ENCODE results near the gene RPS16.
A peak's percentile ranks its signal among the peaks of the same experiment; 100 is the strongest.

The RPS16 gene

GRCh38 chr19:39390751-39391437 is 44.9 kb downstream of the RPS16 start, which contains the start of the genes MED29 and PAF1 (continued):
- TF ChIP-seq ZNF518A (tag by site-specific recombination; conservative IDR thresholded peaks at IDR 0.05; ENCODE audit: low read depth) (peak; percentile 34; the same call in 1 of the 2 replicates), ZNF501 (tag by site-specific recombination; IDR thresholded peaks at IDR 0.05) (peak; percentile 97), ZNF529 (tag by site-specific recombination; IDR thresholded peaks at IDR 0.05; ENCODE audit: insufficient replicate concordance) (no peak), ZSCAN18 (tag by site-specific recombination; IDR thresholded peaks at IDR 0.05) (peak; percentile 93), ZNF670 (tag by site-specific recombination; IDR thresholded peaks at IDR 0.05; ENCODE audit: low read depth) (no peak), BCL6B (tag by site-specific recombination; IDR thresholded peaks at IDR 0.05) (no peak), ZNF2 (tag by site-specific recombination; IDR thresholded peaks at IDR 0.05) (peak; percentile 97), ZNF561 (tag by site-specific recombination; IDR thresholded peaks at IDR 0.05; ENCODE audit: borderline replicate concordance) (peak; percentile 100), ZNF473 (tag by site-specific recombination; IDR thresholded peaks at IDR 0.05) (no peak), GLIS1 (tag by site-specific recombination; IDR thresholded peaks at IDR 0.05) (peak; percentile 89), ZBTB10 (tag by site-specific recombination; IDR thresholded peaks at IDR 0.05) (peak; percentile 99), ZNF324 (tag by site-specific recombination; IDR thresholded peaks at IDR 0.05) (peak; percentile 99), KLF16 (tag by site-specific recombination; IDR thresholded peaks at IDR 0.05) (peak; percentile 98), ATF2 (tag by site-specific recombination; IDR thresholded peaks at IDR 0.05; ENCODE audit: low read depth) (peak; percentile 99), ZNF169 (tag by site-specific recombination; IDR thresholded peaks at IDR 0.05) (no peak), ZNF114 (tag by site-specific recombination; IDR thresholded peaks at IDR 0.05) (no peak), MZF1 (tag by site-specific recombination; IDR thresholded peaks at IDR 0.05; ENCODE audit: borderline replicate concordance) (peak; percentile 91), SCRT1 (tag by site-specific recombination; IDR thresholded peaks at IDR 0.05; ENCODE audit: borderline replicate concordance) (peak; percentile 100), SP7 (tag by site-specific recombination; IDR thresholded peaks at IDR 0.05) (peak; percentile 96), ZNF140 (tag by site-specific recombination; IDR thresholded peaks at IDR 0.05) (no peak), ZNF660 (tag by site-specific recombination; IDR thresholded peaks at IDR 0.05) (peak; percentile 97), ZNF10 (tag by site-specific recombination; IDR thresholded peaks at IDR 0.05) (peak; percentile 92), ZBTB11 (tag by site-specific recombination; conservative IDR thresholded peaks at IDR 0.05; ENCODE audit: low read depth) (peak; percentile 96), ZFHX2 (tag by site-specific recombination; conservative IDR thresholded peaks at IDR 0.05) (peak; percentile 97)
